ENCODE data around the gene ADRB2.

GRCh38 chr5:148864113-148864841 is 37.9 kb downstream of the ADRB2 start:
- no peak for TF ChIP-seq CTCF (conservative IDR thresholded peaks at IDR 0.05; ENCODE audit: low read length)
- TF ChIP-seq EZH2phosphoT487 (IDR thresholded peaks at IDR 0.05; ENCODE audit: borderline replicate concordance, low read depth, low read length), result no peak
